ENCODE data around the gene SCLT1. TPM values are rescaled to one million over a fixed set of nuclear protein-coding genes. Genes with fewer than 3 reads are reported as not detected.

The SCLT1 gene
- total RNA-seq, 1 experiment from 2014 or later: 15.2 TPM

- H3K36me3 ChIP-seq (ENCODE audit: low read depth, low read length): no peaks in the 10 kb centered on the region
- no peaks in the 10 kb centered on the region for H3F3A ChIP-seq (ENCODE audit: low read length, unreplicated experiment)
- no TSS peak for BruUV-seq (replicated peaks)
- peaks cover 10% of the 10 kb centered on the region for H3K4me1 ChIP-seq (ENCODE audit: insufficient read depth, low read length)
- H2AFZ ChIP-seq (ENCODE audit: low read length): no peak overlapping the region
- H3K27ac ChIP-seq (ENCODE audit: low read length): no peak overlapping the region
- no peak overlapping the region for H3K4me3 ChIP-seq (ENCODE audit: low read length)
- no peak overlapping the region for H3K4me2 ChIP-seq (ENCODE audit: low read length)
- intact Hi-C loops (cut with micrococcal nuclease): no loop called here
- TF ChIP-seq EZH2 (IDR thresholded peaks at IDR 0.05; ENCODE audit: low read length, unreplicated experiment) (no peak), EZH2phosphoT487 (IDR thresholded peaks at IDR 0.05; ENCODE audit: borderline replicate concordance, low read length) (no peak), CTCF (conservative IDR thresholded peaks at IDR 0.05; ENCODE audit: low read depth, low read length) (no peak)
- DNase-seq (no peak), ATAC-seq (no peak)
- CTCF ChIA-PET: no interaction called here
- H4K20me1 ChIP-seq (ENCODE audit: low read length): no peaks in the 10 kb centered on the region
- POLR2A ChIA-PET (ENCODE audit: unreplicated experiment): no interaction called here
- H3K27me3 ChIP-seq (ENCODE audit: low read length): no peaks in the 10 kb centered on the region
- H3K9me2 ChIP-seq (replicated peaks; ENCODE audit: low read length): no peaks in the 10 kb centered on the region
- H3K9me3 ChIP-seq (ENCODE audit: low read length): no peaks in the 10 kb centered on the region
- H3K79me2 ChIP-seq (ENCODE audit: low read length): no peaks in the 10 kb centered on the region
- H3K9ac ChIP-seq (ENCODE audit: low read length): no peak overlapping the region
These were observed 109.4 kb downstream of the SCLT1 start for GRCh38 chr4:128983771-128984485.

- no peaks in the 10 kb centered on the region for H3K9me3 ChIP-seq (ENCODE audit: low read length)
- no peaks in the 10 kb centered on the region for H3F3A ChIP-seq (ENCODE audit: low read length, unreplicated experiment)
- POLR2A ChIA-PET (ENCODE audit: unreplicated experiment): no interaction called here
- no peak overlapping the region for H3K4me2 ChIP-seq (ENCODE audit: low read length)
- no peak overlapping the region for H3K9ac ChIP-seq (ENCODE audit: low read length)
- no peaks in the 10 kb centered on the region for H4K20me1 ChIP-seq (ENCODE audit: low read length)
- no peak overlapping the region for H3K4me3 ChIP-seq (ENCODE audit: low read length)
- TF ChIP-seq CTCF (conservative IDR thresholded peaks at IDR 0.05; ENCODE audit: low read depth, low read length) (no peak), EZH2 (IDR thresholded peaks at IDR 0.05; ENCODE audit: low read length, unreplicated experiment) (no peak), EZH2phosphoT487 (IDR thresholded peaks at IDR 0.05; ENCODE audit: borderline replicate concordance, low read length) (no peak)
- ATAC-seq (no peak), DNase-seq (no peak)
- intact Hi-C loops (cut with micrococcal nuclease): no loop called here
- H3K79me2 ChIP-seq (ENCODE audit: low read length): no peaks in the 10 kb centered on the region
- no TSS peak for BruUV-seq (replicated peaks)
- H3K4me1 ChIP-seq (ENCODE audit: insufficient read depth, low read length): peaks cover 10% of the 10 kb centered on the region
- no peaks in the 10 kb centered on the region for H3K36me3 ChIP-seq (ENCODE audit: low read depth, low read length)
- no peak overlapping the region for H2AFZ ChIP-seq (ENCODE audit: low read length)
- no peaks in the 10 kb centered on the region for H3K9me2 ChIP-seq (replicated peaks; ENCODE audit: low read length)
- CTCF ChIA-PET: no interaction called here
- H3K27me3 ChIP-seq (ENCODE audit: low read length): no peaks in the 10 kb centered on the region
- no peak overlapping the region for H3K27ac ChIP-seq (ENCODE audit: low read length)
These were observed 112.0 kb downstream of the SCLT1 start for GRCh38 chr4:128981377-128981776.

GRCh38 chr4:128980816-128981326 lies 112.5 kb downstream of the SCLT1 start:
- no peak for TF ChIP-seq CTCF (conservative IDR thresholded peaks at IDR 0.05; ENCODE audit: low read depth, low read length)
- no peak for TF ChIP-seq EZH2phosphoT487 (IDR thresholded peaks at IDR 0.05; ENCODE audit: borderline replicate concordance, low read length)
- TF ChIP-seq EZH2 (IDR thresholded peaks at IDR 0.05; ENCODE audit: low read length, unreplicated experiment): no peak
- Histone ChIP-seq H3F3A (ENCODE audit: low read length, unreplicated experiment) (no peaks in the 10 kb centered on the region), H3K4me3 (ENCODE audit: low read length) (no peak overlapping the region), H3K36me3 (ENCODE audit: low read depth, low read length) (no peaks in the 10 kb centered on the region), H3K9me3 (ENCODE audit: low read length) (no peaks in the 10 kb centered on the region), H3K4me1 (ENCODE audit: insufficient read depth, low read length) (peaks cover 10% of the 10 kb centered on the region), H3K79me2 (ENCODE audit: low read length) (no peaks in the 10 kb centered on the region), H3K9me2 (replicated peaks; ENCODE audit: low read length) (no peaks in the 10 kb centered on the region), H3K4me2 (ENCODE audit: low read length) (no peak overlapping the region), H3K27me3 (ENCODE audit: low read length) (no peaks in the 10 kb centered on the region), H3K9ac (ENCODE audit: low read length) (no peak overlapping the region), H3K27ac (ENCODE audit: low read length) (no peak overlapping the region), H2AFZ (ENCODE audit: low read length) (no peak overlapping the region), H4K20me1 (ENCODE audit: low read length) (no peaks in the 10 kb centered on the region)
- no peak for DNase-seq
- POLR2A ChIA-PET (ENCODE audit: unreplicated experiment): no interaction called here
- ATAC-seq: no peak
- CTCF ChIA-PET: no interaction called here
- no TSS peak for BruUV-seq (replicated peaks)
- intact Hi-C loops (cut with micrococcal nuclease): no loop called here

Data from PC-3 (cell line).